ENCODE results near the gene HOXC12.

- TF ChIP-seq, protein P1, sequence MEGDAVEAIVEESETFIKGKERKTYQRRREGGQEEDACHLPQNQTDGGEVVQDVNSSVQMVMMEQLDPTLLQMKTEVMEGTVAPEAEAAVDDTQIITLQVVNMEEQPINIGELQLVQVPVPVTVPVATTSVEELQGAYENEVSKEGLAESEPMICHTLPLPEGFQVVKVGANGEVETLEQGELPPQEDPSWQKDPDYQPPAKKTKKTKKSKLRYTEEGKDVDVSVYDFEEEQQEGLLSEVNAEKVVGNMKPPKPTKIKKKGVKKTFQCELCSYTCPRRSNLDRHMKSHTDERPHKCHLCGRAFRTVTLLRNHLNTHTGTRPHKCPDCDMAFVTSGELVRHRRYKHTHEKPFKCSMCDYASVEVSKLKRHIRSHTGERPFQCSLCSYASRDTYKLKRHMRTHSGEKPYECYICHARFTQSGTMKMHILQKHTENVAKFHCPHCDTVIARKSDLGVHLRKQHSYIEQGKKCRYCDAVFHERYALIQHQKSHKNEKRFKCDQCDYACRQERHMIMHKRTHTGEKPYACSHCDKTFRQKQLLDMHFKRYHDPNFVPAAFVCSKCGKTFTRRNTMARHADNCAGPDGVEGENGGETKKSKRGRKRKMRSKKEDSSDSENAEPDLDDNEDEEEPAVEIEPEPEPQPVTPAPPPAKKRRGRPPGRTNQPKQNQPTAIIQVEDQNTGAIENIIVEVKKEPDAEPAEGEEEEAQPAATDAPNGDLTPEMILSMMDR (IDR thresholded peaks at IDR 0.05): no peak
- no peak for TF ChIP-seq EZH2 (IDR thresholded peaks at IDR 0.05; ENCODE audit: borderline replicate concordance, insufficient read depth, low read depth, low read length, poor library complexity, severe bottlenecking)
These were observed 53.0 kb downstream of the HOXC12 start for GRCh38 chr12:54007538-54008259.
